GM12873 (cell line): Measurements from ENCODE around the gene SUGP2.

Experiments used
- TF ChIP-seq, protein P1 (sequence below): IDR thresholded peaks from 2 replicates; pipeline ENCODE4 v1.5.1; 2012; ENCODE audit warnings: low read depth, mild to moderate bottlenecking, moderate library complexity, low read length, control low read depth; ENCODE audit not compliant: insufficient read depth; ENCODE audit errors: missing control alignments

Gene SUGP2

DNA sequence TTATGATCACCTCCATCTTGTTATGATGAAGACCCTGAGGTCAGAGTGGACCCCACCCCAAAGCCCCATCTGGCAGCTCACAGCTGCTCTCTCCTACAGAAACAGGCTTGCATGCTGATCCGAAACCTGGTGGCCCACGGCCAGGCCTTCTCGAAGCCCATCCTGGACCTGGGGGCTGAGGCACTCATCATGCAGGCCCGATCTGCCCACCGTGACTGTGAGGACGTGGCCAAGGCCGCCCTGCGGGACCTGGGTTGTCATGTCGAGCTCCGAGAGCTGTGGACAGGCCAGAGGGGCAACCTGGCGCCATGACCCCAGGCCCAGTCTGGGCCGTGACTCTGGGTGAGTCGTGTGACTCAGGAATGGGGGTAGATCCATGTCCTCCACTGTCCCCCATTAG, 24.0 kb upstream of the SUGP2 start:
- TF ChIP-seq, protein P1, sequence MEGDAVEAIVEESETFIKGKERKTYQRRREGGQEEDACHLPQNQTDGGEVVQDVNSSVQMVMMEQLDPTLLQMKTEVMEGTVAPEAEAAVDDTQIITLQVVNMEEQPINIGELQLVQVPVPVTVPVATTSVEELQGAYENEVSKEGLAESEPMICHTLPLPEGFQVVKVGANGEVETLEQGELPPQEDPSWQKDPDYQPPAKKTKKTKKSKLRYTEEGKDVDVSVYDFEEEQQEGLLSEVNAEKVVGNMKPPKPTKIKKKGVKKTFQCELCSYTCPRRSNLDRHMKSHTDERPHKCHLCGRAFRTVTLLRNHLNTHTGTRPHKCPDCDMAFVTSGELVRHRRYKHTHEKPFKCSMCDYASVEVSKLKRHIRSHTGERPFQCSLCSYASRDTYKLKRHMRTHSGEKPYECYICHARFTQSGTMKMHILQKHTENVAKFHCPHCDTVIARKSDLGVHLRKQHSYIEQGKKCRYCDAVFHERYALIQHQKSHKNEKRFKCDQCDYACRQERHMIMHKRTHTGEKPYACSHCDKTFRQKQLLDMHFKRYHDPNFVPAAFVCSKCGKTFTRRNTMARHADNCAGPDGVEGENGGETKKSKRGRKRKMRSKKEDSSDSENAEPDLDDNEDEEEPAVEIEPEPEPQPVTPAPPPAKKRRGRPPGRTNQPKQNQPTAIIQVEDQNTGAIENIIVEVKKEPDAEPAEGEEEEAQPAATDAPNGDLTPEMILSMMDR, result no peak

DNA sequence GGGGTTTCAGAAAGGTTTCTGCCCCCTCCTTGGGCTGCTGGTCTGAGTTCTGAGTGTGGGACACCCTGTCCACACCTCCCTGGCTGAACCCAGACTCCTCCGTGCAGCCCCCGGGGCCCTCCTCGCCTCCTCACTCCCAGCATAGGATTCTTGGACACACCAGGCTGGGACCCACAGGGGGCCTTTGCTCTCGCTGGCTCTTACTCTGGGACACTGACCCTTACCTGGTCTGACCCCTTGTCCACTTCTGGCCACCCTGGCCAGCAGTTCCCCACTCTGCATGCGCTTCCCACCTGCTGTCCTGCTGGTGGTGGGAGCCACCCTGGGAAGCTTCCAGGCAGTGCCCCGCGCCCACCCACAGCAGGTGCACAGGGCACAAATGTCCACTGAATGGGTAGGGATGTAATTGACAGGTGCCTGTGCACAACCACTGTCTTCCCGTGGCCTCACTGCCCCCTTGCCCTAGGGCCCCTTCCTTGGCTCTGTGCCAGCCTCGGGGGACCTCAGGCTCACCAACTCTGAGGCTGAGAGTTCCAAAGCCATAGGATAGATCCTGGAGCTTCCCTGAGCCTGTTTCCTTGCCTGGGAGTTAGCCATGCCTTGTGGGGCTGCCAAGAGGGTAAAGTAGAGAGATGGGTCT, 23.4 kb upstream of the SUGP2 start:
- TF ChIP-seq, protein P1, result no peak

DNA sequence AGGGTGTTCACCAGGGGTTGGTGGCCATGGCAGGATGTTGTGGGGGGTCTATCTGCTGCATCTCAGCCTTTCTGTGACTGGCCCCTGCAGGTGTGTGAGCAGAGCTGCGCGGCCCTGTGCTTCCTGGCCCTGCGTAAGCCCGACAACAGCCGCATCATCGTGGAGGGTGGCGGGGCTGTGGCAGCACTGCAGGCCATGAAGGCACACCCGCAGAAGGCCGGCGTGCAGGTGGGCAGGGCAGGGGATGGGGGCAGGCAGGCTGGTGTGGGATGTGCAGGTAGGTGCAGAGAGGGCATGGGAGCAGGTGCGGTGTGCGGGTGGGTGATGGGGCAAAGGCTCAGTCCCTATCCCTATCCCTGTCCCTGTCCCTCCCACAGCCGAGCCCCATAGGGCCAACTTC, 22.4 kb upstream of the SUGP2 start:
- TF ChIP-seq, protein P1, result no peak

DNA sequence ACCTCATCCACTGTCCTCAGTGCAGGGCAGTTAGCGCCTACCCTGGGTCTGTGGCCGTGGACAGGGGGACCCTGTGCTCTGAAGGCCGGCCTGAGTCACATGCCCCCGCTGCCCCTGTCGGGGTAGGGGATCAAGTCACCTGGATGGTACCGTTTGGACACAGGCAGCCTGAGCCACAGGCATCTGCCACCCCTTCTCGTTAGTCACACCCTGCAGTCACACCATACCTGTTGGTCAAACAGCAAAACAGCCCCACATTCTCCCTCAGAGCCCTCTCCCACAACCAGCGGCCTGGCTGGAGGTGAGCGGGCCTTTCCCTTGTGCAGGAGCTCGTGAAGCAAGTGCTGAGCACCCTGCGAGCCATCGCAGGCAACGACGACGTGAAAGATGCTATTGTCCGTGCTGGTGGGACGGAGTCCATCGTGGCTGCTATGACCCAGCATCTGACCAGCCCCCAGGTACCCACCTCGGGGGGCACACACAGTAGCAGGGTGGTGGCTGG, 21.7 kb upstream of the SUGP2 start:
- TF ChIP-seq, protein P1, result no peak

DNA sequence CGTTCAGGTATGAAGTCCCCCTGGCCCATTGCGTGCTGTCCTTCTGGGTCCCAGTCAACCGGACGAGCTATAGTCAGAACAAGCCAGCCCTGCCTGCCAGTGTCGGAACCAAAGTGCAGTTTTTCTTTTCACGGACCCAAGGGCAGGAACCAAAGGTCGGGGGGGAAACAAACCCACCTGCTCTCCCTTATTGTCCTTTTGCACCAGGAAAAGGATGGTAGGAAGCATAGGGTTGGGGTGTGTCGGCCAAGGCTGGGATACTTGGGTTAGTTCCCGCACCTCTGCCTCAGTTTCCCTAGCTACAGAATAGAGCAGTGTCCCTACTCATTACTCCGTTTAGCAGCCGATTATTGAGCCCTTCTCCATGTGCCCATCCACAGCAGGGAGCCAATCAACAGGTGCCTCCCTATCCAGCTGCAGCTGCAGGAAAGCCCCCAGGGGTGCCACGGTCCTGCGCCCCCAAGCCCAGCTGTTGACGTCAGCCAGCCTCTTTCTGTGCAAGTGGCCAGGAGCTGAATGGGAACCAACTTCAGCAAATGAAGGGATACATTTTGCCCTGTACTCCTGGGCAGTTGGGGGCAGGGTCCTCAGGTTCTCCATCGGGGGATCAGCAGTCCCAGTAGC, 21.1 kb upstream of the SUGP2 start:
- TF ChIP-seq, protein P1, result no peak

DNA sequence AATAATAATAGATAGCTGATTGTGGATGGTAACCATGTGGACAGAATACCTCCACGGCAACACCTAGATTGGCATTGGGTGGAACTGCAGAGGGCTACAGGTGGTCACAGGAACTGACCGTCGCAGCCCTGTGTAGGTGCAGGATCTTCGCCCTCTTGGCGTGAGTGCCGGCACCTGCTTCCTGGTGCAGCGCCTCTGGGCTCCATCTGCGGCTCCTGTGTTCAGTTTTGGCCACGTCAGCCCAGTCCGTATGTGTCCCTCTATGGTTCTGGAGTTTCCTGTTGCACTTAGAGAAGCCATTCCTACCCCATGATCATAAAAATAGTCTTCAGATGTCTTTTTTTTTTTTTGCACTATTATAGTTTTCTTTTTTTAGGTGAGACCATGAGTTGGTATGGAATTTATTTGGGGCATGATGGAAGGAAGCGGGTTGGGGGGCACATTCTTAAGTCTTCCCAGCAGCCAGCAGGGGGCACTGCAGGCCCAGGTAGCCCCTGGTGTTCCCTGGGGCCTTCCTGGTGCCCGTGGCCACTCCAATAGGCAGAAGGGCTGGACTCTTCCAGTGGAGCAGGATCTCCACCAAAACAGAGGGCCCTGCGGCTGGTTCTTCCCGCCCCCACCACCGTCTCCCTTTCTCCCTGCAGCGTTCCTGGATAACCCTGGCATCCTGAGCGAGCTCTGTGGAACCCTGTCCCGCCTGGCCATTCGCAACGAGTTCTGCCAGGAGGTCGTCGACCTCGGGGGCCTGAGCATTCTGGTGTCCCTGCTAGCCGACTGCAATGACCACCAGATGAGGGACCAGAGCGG, 20.4 kb upstream of the SUGP2 start:
- TF ChIP-seq, protein P1, result peak; percentile 76

DNA sequence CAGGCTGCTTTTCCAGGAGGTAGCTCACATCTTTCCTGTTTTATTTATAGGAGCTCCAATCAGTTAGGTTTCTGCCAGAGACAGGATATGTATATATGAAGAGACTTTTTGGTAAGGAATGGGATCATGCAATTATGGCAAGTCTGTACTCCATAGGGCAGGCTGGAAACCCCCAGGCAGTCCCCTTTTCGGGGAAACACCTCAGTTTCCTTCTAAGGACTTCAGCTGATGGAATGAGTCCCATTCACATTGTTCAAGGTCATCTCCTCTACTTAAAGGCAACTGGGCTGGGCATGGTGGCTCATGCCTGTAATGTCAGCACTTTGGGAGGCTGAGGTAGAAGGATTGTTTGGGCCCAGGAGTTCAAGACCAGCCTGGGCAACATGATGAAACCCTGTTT, 19.6 kb upstream of the SUGP2 start:
- TF ChIP-seq, protein P1, result no peak
